PC-9 (cell line): ENCODE data around the gene KATNAL1. TPM values are rescaled to one million over a fixed set of nuclear protein-coding genes. Genes with fewer than 3 reads are reported as not detected.

Experiments
- BruUV-seq: library from RNA; stranded (reverse); fragments of 400-500 nt; replicated peaks from 2 replicates; lab custom pipeline; 2021; lab: Mats Ljungman, UMichigan
- CTCF ChIA-PET: fragments of 300-600 bp; sonication (Branson Sonifier 250); formaldehyde crosslinking; loops from one replicate; lab custom pipeline; 2022; ENCODE audit warnings: antibody characterized with exemption; lab: Charles Lee
- POLR2A ChIA-PET: fragments of 300-600 bp; sonication (Branson Sonifier 250); formaldehyde crosslinking; loops from one replicate; lab custom pipeline; 2022; ENCODE audit warnings: antibody characterized with exemption; ENCODE audit not compliant: unreplicated experiment; lab: Charles Lee
- DNase-seq, 2 experiments: peaks; one replicate each; pipeline versions ENCODE4 v3.0.0 to v3.0.0-alpha.2; 2015 to 2022; ENCODE audit warnings: mixed read lengths in 1 of 2
- H2AFZ ChIP-seq: fragments of 200-600 bp; sonication (generic); 2 replicates; pipeline ENCODE4 v1.8.1; 2017; ENCODE audit warnings: antibody characterized with exemption
- H3F3A ChIP-seq: fragments of 200-600 bp; sonication (generic); 2 replicates; pipeline ENCODE4 v1.8.1; 2017; ENCODE audit warnings: antibody characterized with exemption, mild to moderate bottlenecking, low read depth; ENCODE audit not compliant: insufficient read depth
- H3K27ac ChIP-seq: fragments of 200-600 bp; sonication (generic); 2 replicates; pipeline ENCODE4 v1.6.1; 2016; ENCODE audit warnings: mixed run types
- H3K27me3 ChIP-seq: fragments of 200-600 bp; sonication (generic); 2 replicates; pipeline ENCODE4 v1.6.1; 2016; ENCODE audit warnings: low read depth, mixed run types; ENCODE audit not compliant: insufficient read depth
- H3K36me3 ChIP-seq: fragments of 200-600 bp; sonication (generic); 2 replicates; pipeline ENCODE4 v1.6.1; 2016; ENCODE audit warnings: low read depth, mixed run types
- H3K4me1 ChIP-seq: fragments of 200-600 bp; sonication (generic); replicated peaks from 2 replicates; pipeline ENCODE4 v1.6.1; 2016; ENCODE audit warnings: mixed run types; ENCODE audit not compliant: insufficient read depth
- H3K4me2 ChIP-seq: fragments of 200-600 bp; sonication (generic); 2 replicates; pipeline ENCODE4 v1.6.1; 2017; ENCODE audit warnings: mixed run types
- H3K4me3 ChIP-seq: fragments of 200-600 bp; sonication (generic); 2 replicates; pipeline ENCODE4 v1.6.1; 2016; ENCODE audit warnings: mixed run types
- H3K79me2 ChIP-seq: fragments of 200-600 bp; sonication (generic); 2 replicates; pipeline ENCODE4 v1.6.1; 2017; ENCODE audit warnings: low read depth, mixed run types
- H3K9me2 ChIP-seq: fragments of 200-600 bp; sonication (generic); 2 replicates; pipeline ENCODE4 v1.8.1; 2017; ENCODE audit warnings: mild to moderate bottlenecking; ENCODE audit not compliant: insufficient read depth
- H3K9me3 ChIP-seq: fragments of 200-600 bp; sonication (generic); 2 replicates; pipeline ENCODE4 v1.8.1; 2016; ENCODE audit warnings: low read depth; ENCODE audit not compliant: insufficient read depth
- H4K20me1 ChIP-seq: fragments of 200-600 bp; sonication (generic); 2 replicates; pipeline ENCODE4 v1.8.1; 2017; ENCODE audit not compliant: insufficient read depth
- CTCF ChIP-seq: fragments of 200-600 bp; sonication (generic); conservative IDR thresholded peaks from 2 replicates; pipeline ENCODE4 v1.6.1; 2017; ENCODE audit warnings: mixed run types, antibody characterized with exemption, mild to moderate bottlenecking, moderate library complexity
- EZH2 ChIP-seq: fragments of 200-600 bp; sonication (generic); IDR thresholded peaks from 2 replicates; pipeline ENCODE4 v1.8.0; 2017; ENCODE audit warnings: antibody characterized with exemption, low read depth
- intact Hi-C: fragments of 100-400 bp; cut with micrococcal nuclease; formaldehyde crosslinking; loops from one replicate; pipeline ENCODE4 v1.10.0; 2022; ENCODE audit not compliant: unreplicated experiment
- total RNA-seq: library from RNA; stranded (reverse); gene quantifications from 2 replicates; pipeline ENCODE4 v1.2.3, GENCODE V29; 2021

The KATNAL1 gene
- total RNA-seq, 1 experiment from 2014 or later = 11.8 TPM

DNA sequence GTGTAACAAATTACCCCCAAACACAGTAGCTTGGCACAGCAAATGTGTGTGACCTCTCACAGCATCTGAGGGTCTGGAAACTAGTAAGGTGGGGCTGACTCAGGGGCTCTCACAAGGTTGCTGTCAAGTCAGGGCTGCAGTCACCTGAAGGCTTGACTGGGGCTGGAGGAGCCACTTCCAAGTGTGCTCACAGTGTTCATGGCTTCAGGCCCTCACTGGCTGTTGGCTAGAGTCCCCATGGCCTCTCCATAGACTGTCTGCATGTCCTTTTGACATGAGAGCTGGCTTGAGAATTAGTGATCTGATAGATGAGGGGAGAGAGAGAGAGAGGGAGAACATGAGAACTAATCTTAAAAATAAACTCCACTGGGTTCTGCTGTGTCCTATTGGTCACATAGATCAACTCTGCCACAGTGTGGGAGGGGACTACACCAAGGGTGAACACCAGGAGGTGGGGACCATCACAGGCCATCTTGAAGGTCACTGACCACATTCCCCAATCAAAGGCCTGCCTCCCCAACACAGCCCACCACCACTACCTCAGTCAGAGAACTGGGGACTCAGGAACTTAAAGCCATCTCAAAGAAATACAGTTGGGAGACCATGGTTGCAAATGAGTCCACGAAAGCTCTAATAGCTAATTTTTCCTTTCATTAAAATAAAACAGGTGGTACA, 38.2 kb upstream of the KATNAL1 start:
- no peak for TF ChIP-seq CTCF
- no peak for TF ChIP-seq EZH2
- no peak overlapping the region for H3K4me2 ChIP-seq
- no peaks in the 10 kb centered on the region for H3K27me3 ChIP-seq
- H4K20me1 ChIP-seq = no peaks in the 10 kb centered on the region
- H3K36me3 ChIP-seq = no peaks in the 10 kb centered on the region
- ChIA-PET POLR2A (interaction anchor here (0.7 kb wide), 1 partner anchor 173 kb away, joined by 3 read pairs; no protein-coding TSS in a partner anchor), CTCF (no interaction called here)
- BruUV-seq = no TSS peak
- no peak overlapping the region for H3K4me3 ChIP-seq
- no peak for DNase-seq
- H3F3A ChIP-seq = peaks cover 20% of the 10 kb centered on the region
- intact Hi-C loops = no loop called here
- H3K27ac ChIP-seq = no peak overlapping the region
- H2AFZ ChIP-seq = no peak overlapping the region
- no peaks in the 10 kb centered on the region; the same call in 1 of the 2 replicates for H3K9me2 ChIP-seq
- no peaks in the 10 kb centered on the region for H3K9me3 ChIP-seq
- H3K4me1 ChIP-seq = peaks cover 35% of the 10 kb centered on the region
- H3K79me2 ChIP-seq = no peaks in the 10 kb centered on the region

GRCh38 chr13:30341815-30342570, 34.6 kb upstream of the KATNAL1 start:
- ChIA-PET POLR2A (interaction anchor here (0.5 to 0.6 kb wide), 2 partner anchors 89 to 208 kb away, joined by 3 to 5 read pairs; no protein-coding TSS in a partner anchor), CTCF (interaction anchor here (0.6 kb wide), 1 partner anchor 104 kb away, joined by 6 read pairs; no protein-coding TSS in a partner anchor)
- Histone ChIP-seq H4K20me1 (no peaks in the 10 kb centered on the region), H3K4me2 (peak overlapping the region; percentile 55), H3F3A (peaks cover 39% of the 10 kb centered on the region), H3K79me2 (no peaks in the 10 kb centered on the region), H3K4me1 (peaks cover 60% of the 10 kb centered on the region), H3K27me3 (no peaks in the 10 kb centered on the region), H3K27ac (no peak overlapping the region), H3K36me3 (no peaks in the 10 kb centered on the region), H3K4me3 (peak overlapping the region; percentile 1; the same call in 1 of the 2 replicates), H3K9me2 (no peaks in the 10 kb centered on the region), H2AFZ (no peak overlapping the region), H3K9me3 (no peaks in the 10 kb centered on the region)
- BruUV-seq = no TSS peak
- DNase-seq = peak; percentile 70 to 86
- intact Hi-C loops = loop anchor here (2.0 kb wide), 1 partner anchor 35 kb away; the partner anchor contains the start of gene KATNAL1
- TF ChIP-seq CTCF = no peak
- no peak for TF ChIP-seq EZH2

- H3K36me3 ChIP-seq = no peaks in the 10 kb centered on the region
- H3K4me2 ChIP-seq = peak overlapping the region; percentile 20; the same call in 1 of the 2 replicates
- no peaks in the 10 kb centered on the region for H3K27me3 ChIP-seq
- H3F3A ChIP-seq = peaks cover 39% of the 10 kb centered on the region
- H3K9me2 ChIP-seq = no peaks in the 10 kb centered on the region
- H3K9me3 ChIP-seq = no peaks in the 10 kb centered on the region
- intact Hi-C loops = no loop called here
- no peak for TF ChIP-seq CTCF
- H3K79me2 ChIP-seq = no peaks in the 10 kb centered on the region
- POLR2A ChIA-PET = interaction anchor here (0.5 kb wide), 1 partner anchor 81 kb away, joined by 4 read pairs; no protein-coding TSS in a partner anchor
- BruUV-seq = no TSS peak
- peaks cover 56% of the 10 kb centered on the region for H3K4me1 ChIP-seq
- CTCF ChIA-PET = no interaction called here
- H4K20me1 ChIP-seq = no peaks in the 10 kb centered on the region
- no peak overlapping the region for H3K4me3 ChIP-seq
- H3K27ac ChIP-seq = no peak overlapping the region
- DNase-seq = peak; percentile 22 to 66
- no peak overlapping the region for H2AFZ ChIP-seq
These were observed 33.2 kb upstream of the KATNAL1 start for GRCh38 chr13:30340331-30341250.
